ENCODE measurements around the gene ZBTB8A. TPM values are rescaled to one million over a fixed set of nuclear protein-coding genes. Genes with fewer than 3 reads are reported as not detected.

Gene ZBTB8A
- total RNA-seq (2014; rRNA removed; shearing (Covaris generic)): 1.5 TPM in 2 replicates

DNA sequence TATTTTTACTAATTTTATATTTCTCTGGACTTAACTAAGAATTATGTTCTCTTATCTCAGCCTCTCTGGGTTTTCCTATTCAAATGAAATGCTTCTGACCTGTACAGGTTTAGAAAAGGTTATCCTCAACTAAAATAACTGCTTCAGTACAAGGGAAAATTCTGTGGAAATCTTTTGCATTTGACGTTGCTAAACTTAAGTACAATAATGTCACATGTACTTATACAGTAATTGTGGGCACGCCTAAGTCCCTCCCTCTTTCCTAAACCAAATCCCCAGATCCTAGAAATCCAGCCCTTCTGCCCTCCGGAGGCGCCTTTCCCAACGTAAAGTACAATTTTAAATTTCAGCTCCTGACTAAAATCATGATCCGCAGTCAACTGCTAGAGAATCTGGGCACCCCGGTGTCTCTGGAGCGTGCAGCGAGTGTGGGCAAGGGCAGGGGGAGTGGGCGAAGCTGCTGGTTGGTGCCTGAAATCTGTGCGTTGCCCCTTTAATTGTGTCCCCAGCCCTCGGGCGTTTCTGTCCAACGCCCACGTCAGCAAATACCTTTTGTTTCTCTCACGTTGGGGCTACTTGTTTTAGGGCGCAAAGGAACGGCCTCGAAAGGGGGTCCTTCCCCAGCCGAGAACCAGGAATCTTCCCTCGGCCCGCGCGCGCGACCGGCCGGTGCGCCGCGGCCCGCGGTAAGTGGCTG, at the start of gene ZBTB8A:
Gene ZBTB8A (plus strand): TSS at position 541 of the 697 bp plus-strand sequence. CDS start 53,505 bp downstream, outside the sequence.

GRCh38 chr1:32650248-32650751, 111.1 kb downstream of the ZBTB8A start, which contains the start of gene ZBTB8OS:
ZBTB8OS (minus strand) TSS chr1:32650550; CDS start chr1:32650529, 21 bp downstream.

DNA sequence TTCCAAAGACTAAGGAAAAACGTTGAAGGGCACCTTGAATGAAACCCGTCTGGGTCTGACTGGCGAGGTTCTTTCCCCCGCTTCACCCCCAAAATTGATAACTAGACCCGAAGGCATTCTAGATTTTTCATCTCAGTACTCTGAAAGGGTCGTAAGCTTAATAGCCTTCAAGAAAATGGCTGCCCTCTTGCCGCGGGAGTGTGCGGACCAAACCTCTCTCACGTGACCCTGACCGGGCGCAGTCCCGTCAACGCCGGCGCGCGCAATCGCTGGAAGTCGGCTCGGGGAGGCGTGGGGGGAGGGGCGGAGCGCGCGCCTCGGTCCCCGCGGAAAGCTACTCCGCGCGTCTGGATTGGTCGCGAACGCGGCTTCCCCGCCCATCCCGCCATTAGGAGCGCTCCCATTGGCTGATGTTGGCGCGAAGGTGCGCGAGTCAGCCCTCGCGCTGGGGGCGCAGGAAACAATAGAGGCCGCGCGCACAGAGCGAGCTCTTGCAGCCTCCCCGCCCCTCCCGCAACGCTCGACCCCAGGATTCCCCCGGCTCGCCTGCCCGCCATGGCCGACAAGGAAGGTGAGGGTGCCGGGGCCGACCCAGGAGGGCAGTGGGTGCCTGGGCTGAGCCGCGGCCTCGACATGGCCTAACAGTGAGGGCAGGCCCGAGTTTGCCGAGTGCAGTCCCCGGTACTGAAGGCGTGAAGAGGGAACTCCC, 111.7 kb downstream of the ZBTB8A start, which contains the start of gene RBBP4:
Gene RBBP4 (plus strand): TSS at position 457 of the 709 bp plus-strand sequence. CDS start 99 bp downstream, at position 556.

Small RNAs within 50 kb of the gene (small RNA-seq; reads per million reads assigned to genes)
- not detected for gene RF00019

Other genes with a start within 250 kb of the ZBTB8A start
- 121 and 126 TPM in 2 replicates for gene HDAC1, start 247.3 kb upstream of the ZBTB8A start, total RNA-seq (2014; rRNA removed; shearing (Covaris generic))
- 151 and 153 TPM in 2 replicates for gene MARCKSL1, start 203.2 kb upstream of the ZBTB8A start, total RNA-seq (2014; rRNA removed; shearing (Covaris generic))
- 4.8 and 7.3 TPM in 2 replicates for gene FAM229A, start 176.9 kb upstream of the ZBTB8A start, total RNA-seq (2014; rRNA removed; shearing (Covaris generic))
- gene TSSK3, start 176.9 kb upstream of the ZBTB8A start, total RNA-seq (2014; rRNA removed; shearing (Covaris generic)): 1.3 and 1.5 TPM in 2 replicates
- 54.4 and 56.0 TPM in 2 replicates for gene BSDC1, start 145.0 kb upstream of the ZBTB8A start, total RNA-seq (2014; rRNA removed; shearing (Covaris generic))
- gene ZBTB8B, start 74.4 kb upstream of the ZBTB8A start, total RNA-seq (2014; rRNA removed; shearing (Covaris generic)): 0.13 and 0.15 TPM in 2 replicates
- 63.9 and 80.1 TPM in 2 replicates for gene ZBTB8OS, start 111.1 kb downstream of the ZBTB8A start, total RNA-seq (2014; rRNA removed; shearing (Covaris generic))
- gene RBBP4, start 111.8 kb downstream of the ZBTB8A start, total RNA-seq (2014; rRNA removed; shearing (Covaris generic)): 66.3 and 94.9 TPM in 2 replicates
- 8.9 and 12.4 TPM in 2 replicates for gene SYNC, start 163.3 kb downstream of the ZBTB8A start, total RNA-seq (2014; rRNA removed; shearing (Covaris generic))

Measured in A375 (cell line).